ENCODE results near the gene IPCEF1.
"Not testable (repeated sequence)": the region's sequence is repeated elsewhere in the genome, so short reads cannot be mapped to it uniquely, and the experiment has no call there.

Gene IPCEF1

DNA sequence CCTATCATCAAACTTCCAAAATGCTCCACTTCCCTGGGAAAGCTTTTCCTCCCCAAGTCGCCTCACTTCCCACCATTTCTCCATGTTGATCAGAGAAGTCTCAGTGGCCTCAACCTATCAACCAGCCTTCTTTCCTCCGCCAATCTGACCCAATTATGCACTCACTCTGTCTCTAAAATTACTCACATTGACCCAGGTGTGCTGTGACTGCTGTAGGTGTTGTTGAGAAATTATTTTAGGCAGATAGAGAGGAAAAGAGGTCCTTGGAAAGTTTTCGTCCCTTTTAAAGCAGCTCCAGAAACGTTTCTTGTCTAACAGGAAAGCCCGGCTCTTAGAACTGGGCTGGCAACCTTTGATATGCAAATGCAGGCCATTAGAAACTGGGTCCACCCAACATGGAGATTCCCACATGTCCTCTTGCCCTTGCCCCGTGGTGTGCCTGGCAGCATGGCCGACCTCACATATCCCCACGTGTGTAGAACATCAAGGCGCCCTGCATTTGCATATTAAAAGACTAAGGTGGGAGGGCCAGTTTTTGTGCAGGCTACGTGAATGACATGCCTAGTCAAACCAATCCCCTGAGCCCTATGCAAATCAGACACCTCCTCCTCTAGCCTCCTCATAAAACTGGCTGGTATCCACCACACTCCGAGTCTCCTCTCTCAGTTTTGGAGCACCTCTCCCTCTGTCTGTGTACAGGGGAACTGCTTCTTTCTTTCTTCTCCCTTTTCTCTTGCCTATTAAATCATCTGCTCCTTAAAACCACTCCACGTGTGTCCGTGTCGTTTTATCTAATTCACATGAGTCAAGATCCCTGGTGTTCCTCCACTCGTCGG, 12.9 kb downstream of the IPCEF1 start:
- H3K4me3 ChIP-seq (replicated peaks; ENCODE audit: low read depth, low read length) = no peak overlapping the region
- DNase-seq (ENCODE audit: low read depth) = peak; percentile 48
- TF ChIP-seq, protein P1, sequence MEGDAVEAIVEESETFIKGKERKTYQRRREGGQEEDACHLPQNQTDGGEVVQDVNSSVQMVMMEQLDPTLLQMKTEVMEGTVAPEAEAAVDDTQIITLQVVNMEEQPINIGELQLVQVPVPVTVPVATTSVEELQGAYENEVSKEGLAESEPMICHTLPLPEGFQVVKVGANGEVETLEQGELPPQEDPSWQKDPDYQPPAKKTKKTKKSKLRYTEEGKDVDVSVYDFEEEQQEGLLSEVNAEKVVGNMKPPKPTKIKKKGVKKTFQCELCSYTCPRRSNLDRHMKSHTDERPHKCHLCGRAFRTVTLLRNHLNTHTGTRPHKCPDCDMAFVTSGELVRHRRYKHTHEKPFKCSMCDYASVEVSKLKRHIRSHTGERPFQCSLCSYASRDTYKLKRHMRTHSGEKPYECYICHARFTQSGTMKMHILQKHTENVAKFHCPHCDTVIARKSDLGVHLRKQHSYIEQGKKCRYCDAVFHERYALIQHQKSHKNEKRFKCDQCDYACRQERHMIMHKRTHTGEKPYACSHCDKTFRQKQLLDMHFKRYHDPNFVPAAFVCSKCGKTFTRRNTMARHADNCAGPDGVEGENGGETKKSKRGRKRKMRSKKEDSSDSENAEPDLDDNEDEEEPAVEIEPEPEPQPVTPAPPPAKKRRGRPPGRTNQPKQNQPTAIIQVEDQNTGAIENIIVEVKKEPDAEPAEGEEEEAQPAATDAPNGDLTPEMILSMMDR (IDR thresholded peaks at IDR 0.05; ENCODE audit: low read length, missing control alignments) = peak; percentile 42

- TF ChIP-seq, protein P1 (IDR thresholded peaks at IDR 0.05; ENCODE audit: low read length, missing control alignments) = no peak
- DNase-seq (ENCODE audit: low read depth) = no peak
- no peak overlapping the region for H3K4me3 ChIP-seq (replicated peaks; ENCODE audit: low read depth, low read length)
These were observed 14.7 kb downstream of the IPCEF1 start for GRCh38 chr6:154341871-154342270.

GRCh38 chr6:154341336-154341735, 15.3 kb downstream of the IPCEF1 start:
- no peak overlapping the region for H3K4me3 ChIP-seq (replicated peaks; ENCODE audit: low read depth, low read length)
- DNase-seq (ENCODE audit: low read depth) = no peak
- TF ChIP-seq, protein P1 (IDR thresholded peaks at IDR 0.05; ENCODE audit: low read length, missing control alignments) = no peak

DNA sequence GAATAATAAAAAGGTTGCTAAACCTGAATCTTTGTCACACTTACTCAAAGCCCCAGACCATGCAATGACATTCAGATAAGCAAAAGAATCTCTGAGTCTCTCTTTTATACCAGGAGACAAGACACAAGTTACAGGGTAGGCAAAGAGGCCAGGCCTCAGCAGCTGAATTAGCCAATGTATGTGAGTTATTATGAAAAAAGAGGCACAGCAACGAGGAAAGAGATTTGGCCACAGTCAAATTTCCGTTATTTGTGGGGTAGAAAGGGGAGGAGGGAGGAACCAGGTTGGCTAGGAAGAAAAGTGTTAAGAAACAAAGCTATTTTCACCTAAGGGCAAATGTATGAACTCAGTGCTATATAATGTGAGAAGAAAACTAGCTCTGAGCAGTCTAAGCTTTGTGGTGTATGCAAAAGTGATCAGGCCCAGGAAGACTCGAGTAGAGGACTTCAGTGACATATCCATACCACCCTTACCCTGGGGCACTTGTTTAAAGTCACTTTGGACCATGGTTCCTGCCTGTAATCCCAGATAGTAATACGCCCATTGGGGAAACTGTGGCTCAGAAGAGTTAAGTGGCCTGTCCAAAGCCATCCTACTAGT, 19.1 kb downstream of the IPCEF1 start:
- H3K4me3 ChIP-seq (replicated peaks; ENCODE audit: low read depth, low read length) = no peak overlapping the region
- no peak for DNase-seq (ENCODE audit: low read depth)
- TF ChIP-seq, protein P1 (IDR thresholded peaks at IDR 0.05; ENCODE audit: low read length, missing control alignments) = no peak

- DNase-seq (ENCODE audit: low read depth); H3K4me3 ChIP-seq (replicated peaks; ENCODE audit: low read depth, low read length): not testable (repeated sequence)
These were observed 22.5 kb downstream of the IPCEF1 start for GRCh38 chr6:154334147-154334546.

GRCh38 chr6:154331750-154332149, 24.9 kb downstream of the IPCEF1 start:
- no peak overlapping the region for H3K4me3 ChIP-seq (replicated peaks; ENCODE audit: low read depth, low read length)
- no peak for DNase-seq (ENCODE audit: low read depth)
- TF ChIP-seq, protein P1 (IDR thresholded peaks at IDR 0.05; ENCODE audit: low read length, missing control alignments) = no peak

DNA sequence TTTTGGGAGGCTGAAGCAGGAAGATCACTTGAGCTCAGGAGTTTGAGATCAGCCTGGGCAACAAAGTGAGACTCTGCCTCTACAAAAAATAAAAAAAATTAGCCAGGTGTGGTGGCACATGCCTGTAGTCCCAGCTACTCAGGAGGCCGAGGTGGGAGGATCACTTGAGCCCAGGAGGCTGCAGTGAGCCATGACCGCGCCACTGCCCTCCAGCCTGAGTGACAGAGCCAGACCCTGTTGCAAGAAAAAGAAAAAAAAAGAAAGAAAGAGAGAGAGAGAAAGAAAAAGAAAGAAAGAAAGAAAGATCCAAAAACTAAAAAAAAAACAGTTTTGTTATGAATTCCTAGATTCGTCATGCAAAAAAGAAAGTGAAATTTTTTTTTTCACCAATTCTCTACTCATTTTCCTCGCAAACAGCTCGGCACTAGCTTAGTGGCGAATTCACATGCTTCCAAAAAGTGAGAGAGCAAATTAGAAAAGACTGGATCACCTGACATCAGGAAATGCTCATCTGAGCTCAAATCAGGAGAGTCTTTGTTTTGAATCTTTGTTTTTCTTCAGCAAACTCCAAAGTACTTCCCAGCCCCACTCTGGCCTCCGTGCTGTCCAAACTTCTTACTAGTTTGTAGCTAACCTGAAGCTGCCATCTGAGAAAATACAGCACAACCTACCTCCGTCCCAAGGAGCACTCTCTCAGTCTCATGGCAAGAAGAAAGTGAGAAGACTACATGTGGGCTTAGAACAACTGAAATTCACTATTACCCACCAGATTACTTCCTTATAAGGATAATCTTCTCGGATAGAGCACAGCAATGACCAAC, 27.0 kb downstream of the IPCEF1 start:
- DNase-seq (ENCODE audit: low read depth) = no peak
- H3K4me3 ChIP-seq (replicated peaks; ENCODE audit: low read depth, low read length) = no peak overlapping the region
- TF ChIP-seq, protein P1 (IDR thresholded peaks at IDR 0.05; ENCODE audit: low read length, missing control alignments) = no peak

- not testable (repeated sequence) for DNase-seq (ENCODE audit: low read depth); H3K4me3 ChIP-seq (replicated peaks; ENCODE audit: low read depth, low read length)
These were observed 29.3 kb downstream of the IPCEF1 start for GRCh38 chr6:154327313-154327712.
